K562 (cell line): ENCODE results near the gene SEZ6L. TPM values are rescaled to one million over a fixed set of nuclear protein-coding genes. Genes with fewer than 3 reads are reported as not detected.

Experiments
- ARID2 ChIP-seq: fragments of 450-650 bp; IDR thresholded peaks from 2 replicates; pipeline ENCODE4 v1.6.1; 2017; ENCODE audit warnings: antibody characterized with exemption, mild to moderate bottlenecking
- ATF1 ChIP-seq, 2 experiments: fragments of 450-650 bp in 1 of 2; IDR thresholded peaks; 2 replicates each; pipeline ENCODE4 v1.6.1; 2016; ENCODE audit warnings: missing compliant biosample characterization in 1 of 2, missing genetic modification characterization in 1 of 2
- CBX3 ChIP-seq, 2 experiments: IDR thresholded peaks; 1 replicate in 1 of 2; 2 replicates in 1 of 2; pipeline ENCODE4 v1.6.1; 2012; ENCODE audit warnings: inconsistent platforms in 2 of 2, low read length in 2 of 2, borderline replicate concordance in 1 of 2, control low read depth in 1 of 2
- CCAR2 ChIP-seq: fragments of 200-400 bp; formaldehyde crosslinking; IDR thresholded peaks from 2 replicates; pipeline ENCODE4 v1.6.1; 2017; ENCODE audit warnings: mild to moderate bottlenecking, low read depth, low read length
- CHD1 ChIP-seq: fragments of 200-600 bp; sonication (generic); IDR thresholded peaks from one replicate; pipeline ENCODE4 v1.6.1; 2012; ENCODE audit warnings: mild to moderate bottlenecking, moderate library complexity, low read length, inconsistent platforms
- EHMT2 ChIP-seq: fragments of 450-650 bp; IDR thresholded peaks from 2 replicates; pipeline ENCODE4 v1.6.1; 2018; ENCODE audit warnings: antibody characterized with exemption
- FOXJ3 ChIP-seq: sonication (generic); formaldehyde crosslinking; IDR thresholded peaks from 2 replicates; pipeline ENCODE4 v1.4.0; 2020; ENCODE audit warnings: mild to moderate bottlenecking, missing genetic modification reagents
- FOXK2 ChIP-seq, 2 experiments: fragments of 450-650 bp; IDR thresholded peaks in 1 of 2; conservative IDR thresholded peaks in 1 of 2; 2 replicates each; pipeline ENCODE4 v1.6.1; 2016; ENCODE audit warnings: low read depth in 2 of 2, mild to moderate bottlenecking in 1 of 2
- HCFC1 ChIP-seq: IDR thresholded peaks from 2 replicates; pipeline ENCODE4 v1.6.1; 2012; ENCODE audit warnings: low read depth, low read length, improper control_type of control experiment
- LEF1 ChIP-seq: fragments of 450-650 bp; IDR thresholded peaks from 2 replicates; pipeline ENCODE4 v1.6.1; 2016; ENCODE audit warnings: mild to moderate bottlenecking
- MTA1 ChIP-seq: fragments of 450-650 bp; IDR thresholded peaks from 2 replicates; pipeline ENCODE4 v1.6.1; 2017; ENCODE audit warnings: borderline replicate concordance
- MTA3 ChIP-seq: fragments of 450-650 bp; formaldehyde crosslinking; IDR thresholded peaks from 2 replicates; pipeline ENCODE4 v1.6.1; 2017; ENCODE audit warnings: mild to moderate bottlenecking, borderline replicate concordance
- NCOA6 ChIP-seq: fragments of 450-650 bp; IDR thresholded peaks from 2 replicates; pipeline ENCODE4 v1.6.1; 2017; ENCODE audit warnings: mild to moderate bottlenecking
- NR3C1 ChIP-seq: sonication (generic); formaldehyde crosslinking; IDR thresholded peaks from 2 replicates; pipeline ENCODE4 v1.8.1; 2022; ENCODE audit warnings: missing genetic modification reagents
- NRF1 ChIP-seq, 2 experiments: fragments of 450-650 bp; IDR thresholded peaks in 1 of 2; conservative IDR thresholded peaks in 1 of 2; 2 replicates each; pipeline ENCODE4 v1.6.1; 2014; ENCODE audit warnings: mild to moderate bottlenecking in 2 of 2
- PHB ChIP-seq: fragments of 250-450 bp; sonication (Bioruptor Pico); IDR thresholded peaks from 2 replicates; pipeline ENCODE4 v1.5.0; 2021
- SAFB ChIP-seq: fragments of 200-400 bp; formaldehyde crosslinking; IDR thresholded peaks from 2 replicates; pipeline ENCODE4 v1.6.1; 2017; ENCODE audit warnings: low read depth, low read length, borderline replicate concordance
- SIX5 ChIP-seq, 2 experiments: IDR thresholded peaks; 2 replicates each; pipeline ENCODE4 v1.6.1; 2011; ENCODE audit warnings: low read length in 2 of 2, borderline replicate concordance in 1 of 2, low read depth in 1 of 2, mild to moderate bottlenecking in 1 of 2, moderate library complexity in 1 of 2; ENCODE audit not compliant: insufficient read depth in 1 of 2
- SPI1 ChIP-seq: IDR thresholded peaks from 2 replicates; pipeline ENCODE4 v1.6.1; 2011; ENCODE audit warnings: low read depth, low read length, control low read depth, borderline replicate concordance
- ZNF316 ChIP-seq: fragments of 450-650 bp; IDR thresholded peaks from 2 replicates; pipeline ENCODE4 v1.6.1; 2016
- polyA plus RNA-seq, 8 experiments: library from polyadenylated mRNA; depleted of rRNA in 4 of 8; stranded (reverse) in 5 of 8; unstranded in 3 of 8; fragments of >200 nt; fragmentation: Nextera tagmentation in 2 of 8; fragmentation: Illumina TruSeq in 1 of 8; extraction: Ambion mirVana in 2 of 8; extraction: Trizol in 1 of 8; gene quantifications; 2 replicates each; pipeline versions ENCODE4 v1.2.1 to v1.2.3, GENCODE V29; 2011 to 2014; ENCODE audit warnings: inconsistent platforms in 1 of 8, missing spikeins in 1 of 8
- total RNA-seq, 7 experiments: library from RNA; depleted of rRNA in 6 of 7; stranded (reverse); fragments of >200 nt in 6 of 7; fragmentation: Illumina TruSeq in 2 of 7; extraction: Trizol in 2 of 7; gene quantifications; 2 replicates each; pipeline versions ENCODE4 v1.2.1 to v1.2.3, GENCODE V29; 2011 to 2021; ENCODE audit warnings: low replicate concordance in 1 of 7
- TF ChIP-seq, protein P1 (sequence below): fragments of 250-450 bp; sonication (Bioruptor Pico); IDR thresholded peaks from 2 replicates; pipeline ENCODE4 v1.5.0; 2021
- TF ChIP-seq, protein P2 (sequence below): sonication (generic); formaldehyde crosslinking; IDR thresholded peaks from 2 replicates; pipeline ENCODE4 v1.8.0; 2023; ENCODE audit warnings: missing genetic modification reagents, mild to moderate bottlenecking, borderline replicate concordance

The SEZ6L gene
- total and polyA plus RNA-seq, 9 of the 15 experiments (the other 6 are each of a cell fraction or from before 2014, with no cell fraction given): not detected

DNA sequence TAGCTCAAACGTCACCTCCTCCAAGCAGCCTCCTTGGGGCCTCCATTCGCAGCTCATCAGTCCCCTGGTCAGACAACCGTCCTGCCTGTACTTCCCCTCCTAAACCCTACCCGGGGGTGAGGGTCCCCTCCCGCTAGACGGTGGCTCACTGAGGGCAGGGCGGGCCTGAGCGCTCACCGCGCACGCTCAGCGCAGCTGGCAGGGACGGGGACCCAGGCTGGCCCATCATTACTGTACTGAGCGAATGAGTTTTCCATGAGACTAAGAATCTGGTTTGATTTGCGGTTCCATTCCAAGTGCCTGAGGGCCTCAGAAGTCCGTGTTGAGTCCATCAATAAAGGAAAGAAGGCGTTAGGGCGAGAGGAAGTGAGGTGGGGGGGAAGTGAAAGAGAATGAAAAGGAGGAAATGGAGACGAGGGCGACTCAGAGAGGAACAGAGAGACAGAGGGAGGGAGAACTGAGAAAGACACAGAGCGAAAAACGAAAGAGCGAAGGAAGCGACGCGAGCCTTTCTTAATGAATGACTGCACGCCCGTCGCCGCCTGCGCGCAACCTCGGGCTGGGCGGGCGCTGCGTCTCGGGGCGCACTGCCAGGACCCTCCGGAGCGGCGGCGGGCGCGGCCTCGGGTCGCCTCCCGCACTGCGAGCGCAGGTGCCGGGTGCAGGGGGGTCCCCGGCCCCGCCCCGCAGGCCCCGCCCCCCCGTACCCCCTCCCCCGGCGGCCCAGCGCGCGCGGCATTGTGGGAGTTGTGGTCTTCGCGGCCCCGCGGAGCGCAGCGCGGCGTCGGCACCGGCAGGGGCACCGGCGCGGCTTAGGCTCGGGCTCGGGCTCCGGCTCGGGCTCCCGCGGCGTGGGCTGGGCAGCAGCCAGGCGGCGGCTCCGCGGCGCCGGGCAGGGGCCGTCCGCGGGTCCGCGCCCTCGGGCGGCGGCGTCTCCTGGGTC lies 259.5 kb downstream of the SEZ6L start, which contains the start of gene ASPHD2 (continued):
- TF ChIP-seq PHB (CRISPR knock-in tag) (no peak), ARID2 (no peak), FOXJ3 (CRISPR knock-in tag) (no peak), SIX5 (IDR thresholded peaks at IDR 0.05; ENCODE audit: borderline replicate concordance in 1 of 2, insufficient read depth in 1 of 2, low read depth in 1 of 2, low read length in 2 of 2) (peak in 1 of 2 experiments; percentile 19; a peak in 1 of 4 replicates), MTA3 (no peak), NRF1 (conservative IDR thresholded peaks at IDR 0.05 in 1 of 2, IDR thresholded peaks at IDR 0.05 in 1 of 2) (peak; percentile 78 to 79), FOXK2 (conservative IDR thresholded peaks at IDR 0.05 in 1 of 2, IDR thresholded peaks at IDR 0.05 in 1 of 2; ENCODE audit: low read depth in 2 of 2) (no peak), EHMT2 (no peak), NCOA6 (no peak), SAFB (no peak), NR3C1 (CRISPR knock-in tag) (no peak), HCFC1 (peak; percentile 71), CHD1 (no peak), CBX3 (IDR thresholded peaks at IDR 0.05; ENCODE audit: borderline replicate concordance in 1 of 2, low read length in 2 of 2) (no peak), CCAR2 (no peak), SPI1 (peak; percentile 75; the same call in 1 of the 2 replicates), LEF1 (no peak), MTA1 (no peak), ZNF316 (no peak), ATF1 (CRISPR knock-in tag; IDR thresholded peaks at IDR 0.05) (no peak), ATF1 (tag; IDR thresholded peaks at IDR 0.05) (no peak)
- TF ChIP-seq, protein P1, sequence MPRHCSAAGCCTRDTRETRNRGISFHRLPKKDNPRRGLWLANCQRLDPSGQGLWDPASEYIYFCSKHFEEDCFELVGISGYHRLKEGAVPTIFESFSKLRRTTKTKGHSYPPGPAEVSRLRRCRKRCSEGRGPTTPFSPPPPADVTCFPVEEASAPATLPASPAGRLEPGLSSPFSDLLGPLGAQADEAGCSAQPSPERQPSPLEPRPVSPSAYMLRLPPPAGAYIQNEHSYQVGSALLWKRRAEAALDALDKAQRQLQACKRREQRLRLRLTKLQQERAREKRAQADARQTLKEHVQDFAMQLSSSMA: no peak
- TF ChIP-seq, protein P2, sequence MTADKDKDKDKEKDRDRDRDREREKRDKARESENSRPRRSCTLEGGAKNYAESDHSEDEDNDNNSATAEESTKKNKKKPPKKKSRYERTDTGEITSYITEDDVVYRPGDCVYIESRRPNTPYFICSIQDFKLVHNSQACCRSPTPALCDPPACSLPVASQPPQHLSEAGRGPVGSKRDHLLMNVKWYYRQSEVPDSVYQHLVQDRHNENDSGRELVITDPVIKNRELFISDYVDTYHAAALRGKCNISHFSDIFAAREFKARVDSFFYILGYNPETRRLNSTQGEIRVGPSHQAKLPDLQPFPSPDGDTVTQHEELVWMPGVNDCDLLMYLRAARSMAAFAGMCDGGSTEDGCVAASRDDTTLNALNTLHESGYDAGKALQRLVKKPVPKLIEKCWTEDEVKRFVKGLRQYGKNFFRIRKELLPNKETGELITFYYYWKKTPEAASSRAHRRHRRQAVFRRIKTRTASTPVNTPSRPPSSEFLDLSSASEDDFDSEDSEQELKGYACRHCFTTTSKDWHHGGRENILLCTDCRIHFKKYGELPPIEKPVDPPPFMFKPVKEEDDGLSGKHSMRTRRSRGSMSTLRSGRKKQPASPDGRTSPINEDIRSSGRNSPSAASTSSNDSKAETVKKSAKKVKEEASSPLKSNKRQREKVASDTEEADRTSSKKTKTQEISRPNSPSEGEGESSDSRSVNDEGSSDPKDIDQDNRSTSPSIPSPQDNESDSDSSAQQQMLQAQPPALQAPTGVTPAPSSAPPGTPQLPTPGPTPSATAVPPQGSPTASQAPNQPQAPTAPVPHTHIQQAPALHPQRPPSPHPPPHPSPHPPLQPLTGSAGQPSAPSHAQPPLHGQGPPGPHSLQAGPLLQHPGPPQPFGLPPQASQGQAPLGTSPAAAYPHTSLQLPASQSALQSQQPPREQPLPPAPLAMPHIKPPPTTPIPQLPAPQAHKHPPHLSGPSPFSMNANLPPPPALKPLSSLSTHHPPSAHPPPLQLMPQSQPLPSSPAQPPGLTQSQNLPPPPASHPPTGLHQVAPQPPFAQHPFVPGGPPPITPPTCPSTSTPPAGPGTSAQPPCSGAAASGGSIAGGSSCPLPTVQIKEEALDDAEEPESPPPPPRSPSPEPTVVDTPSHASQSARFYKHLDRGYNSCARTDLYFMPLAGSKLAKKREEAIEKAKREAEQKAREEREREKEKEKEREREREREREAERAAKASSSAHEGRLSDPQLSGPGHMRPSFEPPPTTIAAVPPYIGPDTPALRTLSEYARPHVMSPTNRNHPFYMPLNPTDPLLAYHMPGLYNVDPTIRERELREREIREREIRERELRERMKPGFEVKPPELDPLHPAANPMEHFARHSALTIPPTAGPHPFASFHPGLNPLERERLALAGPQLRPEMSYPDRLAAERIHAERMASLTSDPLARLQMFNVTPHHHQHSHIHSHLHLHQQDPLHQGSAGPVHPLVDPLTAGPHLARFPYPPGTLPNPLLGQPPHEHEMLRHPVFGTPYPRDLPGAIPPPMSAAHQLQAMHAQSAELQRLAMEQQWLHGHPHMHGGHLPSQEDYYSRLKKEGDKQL (CRISPR knock-in tag): no peak
